HG02798 (cell line): Measurements from ENCODE around the gene DOCK4.

ENCODE experiments used
- ATAC-seq: cut with Tn5 transposase; IDR thresholded peaks from one replicate; pipeline ENCODE4 v1.9.1; 2021; ENCODE audit warnings: mild to moderate bottlenecking; ENCODE audit not compliant: unreplicated experiment, poor library complexity

The DOCK4 gene

DNA sequence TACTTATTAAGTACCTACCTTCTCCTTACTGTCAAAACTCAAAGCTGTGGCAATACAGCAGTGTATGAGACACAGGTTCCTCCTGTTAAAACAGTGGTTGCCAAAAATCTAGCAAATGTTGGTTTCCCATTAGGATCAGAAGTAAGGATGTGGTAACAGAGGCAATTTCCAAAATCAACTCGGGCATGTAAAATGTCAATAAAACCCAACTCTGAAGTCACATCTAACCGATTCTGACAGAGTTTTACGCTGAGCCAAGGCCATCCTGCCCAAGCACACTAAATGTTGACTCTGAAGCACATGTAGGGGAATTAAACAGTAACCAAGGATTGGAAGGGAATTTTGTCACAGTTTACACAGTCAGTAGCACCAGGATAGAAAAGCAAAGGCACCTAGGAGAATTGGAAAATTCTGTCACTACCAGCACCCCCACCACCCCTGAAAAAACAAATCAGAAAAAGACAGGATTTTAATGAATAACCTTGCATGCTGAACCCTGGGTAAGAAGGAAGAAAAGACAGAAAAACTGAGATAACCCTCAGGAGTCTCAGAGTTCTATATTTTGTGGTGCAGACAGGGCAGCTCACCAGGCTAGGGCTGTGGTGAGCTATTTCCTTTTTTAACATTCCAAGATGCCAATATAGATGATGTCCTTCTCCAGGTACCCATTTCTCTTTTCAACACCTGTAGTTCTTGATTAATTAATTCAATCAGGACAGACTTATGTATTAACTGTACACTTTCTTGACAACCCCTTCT lies 119.5 kb downstream of the DOCK4 start:
- ATAC-seq: no peak

DNA sequence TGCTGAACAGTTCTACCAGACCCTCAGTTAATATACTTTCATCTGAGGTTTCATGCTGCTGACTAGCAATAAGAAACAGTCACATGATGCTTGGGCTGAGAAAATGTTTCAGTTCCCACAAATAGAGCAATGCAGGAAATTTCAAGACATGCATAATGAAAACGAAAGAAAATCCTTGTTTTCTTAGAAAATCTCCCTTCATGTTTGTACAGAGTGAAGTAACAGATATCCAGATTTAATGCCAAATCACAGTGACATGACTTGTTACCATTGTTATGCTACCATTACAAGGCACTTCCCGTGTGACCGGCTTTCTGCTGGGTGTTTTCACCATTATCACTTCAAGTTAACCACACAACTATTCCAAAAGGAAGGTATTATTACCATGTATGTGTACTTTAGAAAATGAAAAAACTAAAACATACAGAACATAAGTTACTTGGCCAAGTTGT lies 121.7 kb downstream of the DOCK4 start:
- peak; percentile 58 for ATAC-seq

DNA sequence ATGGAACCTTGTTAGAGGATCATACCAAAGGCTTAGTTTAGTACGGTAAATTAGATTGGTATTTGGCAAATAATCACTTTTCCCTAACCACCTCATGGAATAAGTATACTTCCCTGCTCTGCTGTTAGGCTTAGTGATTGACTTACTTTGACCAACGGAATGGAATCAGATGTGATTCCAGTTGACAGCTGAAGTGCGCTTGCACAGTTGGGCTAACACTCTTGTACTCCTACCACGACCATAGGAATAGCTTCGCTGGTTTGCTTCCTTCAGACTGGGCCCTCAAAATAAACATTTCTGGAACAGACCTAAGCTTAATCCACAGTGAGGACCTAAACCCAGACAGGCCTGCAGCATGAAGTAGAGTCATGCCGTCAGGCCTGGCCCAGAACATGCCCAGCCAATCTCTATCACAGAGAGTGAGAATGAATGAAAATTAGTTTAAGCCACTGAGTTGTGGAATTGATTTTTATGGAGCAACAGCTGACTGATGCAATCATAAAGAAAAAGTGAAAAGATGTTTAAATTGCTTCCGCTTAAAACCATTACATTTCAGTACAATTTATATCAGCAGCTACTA lies 122.3 kb downstream of the DOCK4 start:
- no peak for ATAC-seq

DNA sequence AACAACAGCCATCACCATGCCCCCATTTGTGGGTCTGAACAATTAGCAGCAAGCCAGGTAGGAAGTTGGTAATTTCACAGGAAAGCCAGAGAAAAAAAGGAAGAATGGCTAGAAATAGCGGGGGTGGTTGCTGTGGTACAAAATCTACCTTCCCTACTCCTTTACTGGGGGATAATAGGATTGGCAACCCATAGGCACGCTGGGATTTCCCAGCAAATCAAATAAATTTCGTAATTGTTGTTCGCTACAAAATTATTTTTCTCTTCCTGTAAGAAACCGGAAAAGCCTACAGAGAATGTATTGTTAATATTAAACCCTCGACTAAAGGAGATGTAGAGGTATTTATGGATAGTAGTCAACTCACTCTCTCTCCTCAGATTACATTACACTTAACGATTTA lies 123.9 kb downstream of the DOCK4 start:
- ATAC-seq: no peak

DNA sequence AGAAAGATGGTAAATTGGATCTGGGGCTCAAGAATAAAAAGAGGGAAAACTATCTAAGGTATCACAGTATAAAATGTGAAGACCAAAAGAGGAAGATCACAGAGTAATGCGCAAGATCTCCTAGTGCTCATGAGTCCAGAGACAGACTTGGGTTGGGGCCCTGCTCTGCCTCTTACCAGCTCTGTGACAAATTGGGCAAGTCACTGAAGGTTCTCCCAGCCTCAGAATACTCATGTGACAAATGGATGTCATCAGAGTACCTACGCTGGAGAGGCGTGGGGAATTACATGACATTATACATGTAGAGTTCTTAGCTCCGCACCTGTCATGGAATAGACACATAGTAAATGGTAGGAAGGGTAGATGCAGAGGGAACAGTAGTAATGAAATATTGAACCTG lies 124.4 kb downstream of the DOCK4 start:
- no peak for ATAC-seq

DNA sequence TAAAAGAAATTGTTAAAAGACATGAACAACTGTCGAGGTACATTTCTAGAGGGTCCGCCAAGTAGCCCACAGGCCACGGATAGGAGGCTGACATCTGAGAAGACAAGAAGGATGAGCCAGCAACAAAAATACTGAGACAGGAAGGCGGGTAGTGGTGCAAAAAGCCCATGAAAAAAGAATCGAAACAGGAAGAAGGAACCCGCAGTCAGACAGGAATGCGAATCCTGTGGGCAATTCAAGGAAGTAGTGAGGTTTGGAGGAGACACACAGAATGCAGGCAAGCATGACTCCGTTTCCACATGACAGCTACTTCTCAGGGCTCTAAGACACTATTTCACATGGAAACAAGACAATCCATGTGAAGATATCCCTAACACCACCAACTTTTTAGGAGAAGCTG lies 125.2 kb downstream of the DOCK4 start:
- no peak for ATAC-seq

DNA sequence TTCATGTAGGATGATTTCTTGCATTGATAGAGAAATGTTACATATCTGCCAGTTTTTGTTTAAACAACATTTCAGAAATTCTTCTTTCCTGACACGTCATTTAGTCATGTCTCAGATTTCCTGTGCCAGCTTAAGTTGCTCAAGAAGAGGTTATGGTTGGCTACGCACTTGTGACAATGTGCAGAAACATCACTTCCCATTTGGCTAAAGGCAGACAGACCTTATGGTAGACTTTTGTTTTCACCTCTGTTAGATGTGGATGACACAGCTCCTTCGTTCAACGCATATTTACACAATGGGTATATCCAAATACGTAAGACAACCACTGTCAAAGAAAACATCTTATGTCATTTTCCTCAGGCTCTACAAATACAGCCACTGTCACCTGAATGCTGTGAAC lies 125.8 kb downstream of the DOCK4 start:
- ATAC-seq: peak; percentile 86

DNA sequence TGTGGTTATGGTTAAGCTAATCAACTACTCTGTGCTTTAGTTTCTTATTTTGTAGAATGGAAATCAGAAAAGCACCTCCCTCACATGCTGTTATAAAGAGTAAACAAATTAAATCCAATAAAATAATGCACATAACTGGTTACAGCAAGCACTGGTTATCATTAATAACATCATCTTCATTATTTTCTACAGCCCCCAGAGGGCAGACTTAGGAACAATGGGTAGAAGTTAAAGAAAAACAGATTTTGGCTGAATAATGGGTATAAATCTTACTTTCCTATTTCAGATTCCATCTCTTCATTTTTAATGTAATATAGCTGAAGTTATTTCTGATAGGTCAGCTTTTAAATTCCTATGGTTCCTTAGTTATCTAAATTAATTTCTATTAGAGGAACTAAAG lies 126.5 kb downstream of the DOCK4 start:
- ATAC-seq: no peak

DNA sequence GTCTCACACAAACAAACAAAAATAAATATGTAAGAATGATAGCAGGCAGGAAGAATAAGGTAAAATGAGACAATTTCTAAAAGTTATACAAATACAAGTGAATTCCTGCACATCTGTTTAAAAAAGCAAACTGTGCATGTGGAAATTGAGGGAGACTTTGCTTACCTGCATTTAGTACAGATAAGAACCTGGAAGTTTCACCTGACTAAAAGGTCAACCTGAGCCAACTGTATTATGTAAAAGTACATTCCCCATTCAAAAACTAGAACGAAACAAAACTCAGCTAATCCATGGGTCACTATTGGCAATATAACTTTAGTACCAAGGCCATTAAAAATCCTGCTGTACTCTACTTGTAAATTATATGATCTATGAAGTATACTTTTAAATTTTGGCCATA lies 127.1 kb downstream of the DOCK4 start:
- ATAC-seq: no peak

DNA sequence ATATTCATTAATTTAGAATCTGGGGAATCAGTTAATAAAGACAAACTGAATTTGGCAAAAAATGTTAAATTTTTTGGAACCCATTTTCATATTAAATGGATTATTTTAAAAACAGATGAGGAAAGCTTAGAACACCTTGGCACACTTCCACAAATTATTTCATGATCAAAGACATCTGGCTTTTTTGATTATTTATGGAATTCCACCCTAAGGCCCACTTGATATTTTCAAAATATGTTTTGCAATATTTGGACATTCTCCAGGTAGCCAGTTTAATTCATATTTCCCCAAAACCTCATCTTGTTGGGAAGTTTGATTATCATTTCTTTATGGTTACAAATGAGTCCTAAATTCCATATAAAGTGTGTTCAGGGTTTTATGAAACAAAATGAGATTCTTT lies 129.9 kb downstream of the DOCK4 start:
- no peak for ATAC-seq

DNA sequence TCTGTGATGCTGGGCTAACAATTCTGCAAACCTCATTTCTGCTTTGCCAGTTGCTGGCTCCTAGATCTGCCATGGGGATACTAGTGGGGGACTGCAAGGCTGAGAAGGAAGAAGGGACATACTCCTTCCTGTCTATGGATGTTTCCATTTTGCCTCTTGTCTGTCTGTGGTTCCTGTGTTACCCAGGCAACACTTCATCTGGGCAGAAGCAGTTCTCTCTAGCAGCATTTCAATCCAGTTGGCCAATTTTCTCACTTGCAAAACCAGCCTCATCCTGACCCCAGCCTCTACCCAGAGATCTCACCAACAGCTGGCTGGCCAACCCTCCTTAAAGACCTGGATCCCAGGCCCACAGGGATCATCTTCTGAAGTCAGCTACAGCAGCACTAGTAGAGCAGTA lies 131.7 kb downstream of the DOCK4 start:
- no peak for ATAC-seq

DNA sequence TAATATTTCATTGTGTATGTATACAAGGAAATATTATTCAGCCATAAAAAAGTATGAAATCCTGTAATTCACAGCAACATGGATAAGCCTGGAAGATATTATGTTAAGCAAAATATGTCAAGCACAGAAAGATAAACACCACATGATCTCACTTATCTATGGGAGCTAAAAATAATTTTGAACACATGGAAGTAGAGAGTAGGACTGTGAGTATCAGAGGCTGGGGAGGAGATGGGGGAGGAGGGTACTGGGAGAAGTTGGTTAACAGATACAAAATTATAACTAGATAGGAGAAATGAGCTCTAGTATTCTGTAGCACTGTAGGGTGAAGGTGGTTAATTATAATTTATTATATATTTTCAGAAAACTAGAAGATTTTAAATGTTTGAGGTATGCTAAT lies 132.7 kb downstream of the DOCK4 start:
- ATAC-seq: no peak

DNA sequence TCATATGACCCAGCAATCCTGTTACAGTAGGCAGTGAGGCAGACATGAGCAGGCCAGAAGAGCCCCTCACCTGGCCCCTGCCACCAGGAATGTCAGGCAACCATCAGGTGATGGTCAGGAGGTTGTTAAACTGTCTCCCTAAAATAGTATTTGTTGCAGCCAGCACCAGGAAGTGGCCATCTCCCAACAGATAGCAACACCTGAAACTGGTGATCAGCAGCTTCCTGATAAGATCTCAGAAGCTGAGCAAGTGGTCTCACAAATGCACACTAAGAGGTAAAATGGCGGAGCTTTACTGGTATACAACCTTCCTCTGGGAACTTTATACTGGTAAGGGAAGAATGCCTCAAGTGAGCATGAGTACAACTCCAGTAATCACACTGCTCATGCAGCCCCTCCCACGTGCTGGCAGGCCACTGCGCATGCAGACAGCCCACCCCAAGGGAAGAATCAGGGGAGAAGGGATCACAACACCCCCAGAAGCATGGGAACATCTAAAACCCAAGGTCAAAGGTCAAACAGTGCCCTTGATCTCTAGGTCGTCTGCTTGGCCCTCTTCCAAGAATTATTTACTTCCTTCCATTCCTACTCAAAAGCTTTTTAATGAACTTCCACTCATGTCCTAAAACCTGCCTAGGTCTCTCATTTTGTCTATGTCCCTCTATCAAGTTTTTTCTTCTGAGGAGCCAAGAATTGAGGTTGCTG lies 133.5 kb downstream of the DOCK4 start:
- ATAC-seq: no peak

DNA sequence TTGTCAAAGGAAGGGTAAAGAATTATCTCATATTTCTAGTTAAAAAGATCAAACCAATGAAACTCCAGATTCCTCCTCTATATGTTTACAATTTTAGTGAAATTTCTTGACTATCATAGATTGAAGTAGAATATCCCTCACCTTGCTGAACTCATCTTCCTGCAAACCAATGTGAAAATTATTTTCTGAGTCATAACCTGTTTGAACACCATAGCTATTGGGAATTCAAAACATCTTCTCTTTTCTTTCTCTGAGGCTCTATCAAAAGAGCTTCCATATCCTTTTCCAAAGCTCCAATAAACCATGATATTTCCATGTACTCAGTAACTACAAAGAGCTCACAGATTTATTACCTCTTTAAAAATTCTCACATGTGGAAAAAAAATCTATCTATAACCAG lies 134.3 kb downstream of the DOCK4 start:
- no peak for ATAC-seq

DNA sequence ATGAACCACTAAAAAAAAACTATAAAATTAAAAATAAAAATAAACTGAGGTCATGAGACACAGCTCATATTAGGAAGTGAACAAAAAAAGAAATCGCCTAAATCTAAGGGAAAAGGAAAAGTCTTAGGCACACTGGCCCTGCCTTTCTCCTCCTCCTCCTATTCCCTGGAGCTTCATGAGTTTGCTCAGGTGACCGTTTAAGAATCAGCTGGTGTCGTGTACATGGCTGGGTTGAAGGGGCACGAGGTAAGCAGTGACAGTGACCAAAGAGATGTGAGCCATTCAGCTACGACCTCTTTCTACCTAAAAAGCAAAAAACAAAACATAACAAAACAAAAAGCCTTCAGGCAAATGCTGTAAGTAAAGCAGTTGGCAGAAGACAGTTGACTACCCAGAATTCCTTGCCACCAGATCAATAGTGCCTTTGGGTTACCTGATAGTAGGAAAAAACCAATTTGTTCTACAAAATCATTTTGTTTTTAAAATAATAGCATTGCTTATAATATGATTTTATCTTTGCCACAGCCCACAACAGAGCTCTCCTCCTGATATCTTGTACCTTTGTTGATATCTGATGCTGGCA lies 135.4 kb downstream of the DOCK4 start:
- no peak for ATAC-seq

DNA sequence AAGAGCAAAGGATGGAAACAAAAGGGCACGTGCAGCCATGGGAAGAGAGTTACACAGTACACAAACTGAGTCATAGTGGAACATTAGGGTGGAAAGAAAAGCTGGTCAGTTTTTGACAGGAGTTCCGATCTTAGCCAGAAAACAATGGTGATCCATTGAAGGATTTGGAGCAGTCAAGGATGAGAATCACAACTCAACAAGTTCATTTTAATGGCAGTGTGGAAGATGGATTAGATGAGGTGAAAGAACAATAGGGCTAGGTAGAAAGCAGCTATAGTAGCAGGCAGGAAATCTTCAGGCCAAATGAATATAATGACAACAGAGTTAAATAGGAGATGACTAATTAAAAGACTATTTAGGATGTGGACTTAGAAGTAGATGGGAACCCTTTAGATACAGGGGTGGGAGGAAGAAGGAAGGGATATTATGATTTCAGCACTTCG lies 136.3 kb downstream of the DOCK4 start:
- no peak for ATAC-seq

DNA sequence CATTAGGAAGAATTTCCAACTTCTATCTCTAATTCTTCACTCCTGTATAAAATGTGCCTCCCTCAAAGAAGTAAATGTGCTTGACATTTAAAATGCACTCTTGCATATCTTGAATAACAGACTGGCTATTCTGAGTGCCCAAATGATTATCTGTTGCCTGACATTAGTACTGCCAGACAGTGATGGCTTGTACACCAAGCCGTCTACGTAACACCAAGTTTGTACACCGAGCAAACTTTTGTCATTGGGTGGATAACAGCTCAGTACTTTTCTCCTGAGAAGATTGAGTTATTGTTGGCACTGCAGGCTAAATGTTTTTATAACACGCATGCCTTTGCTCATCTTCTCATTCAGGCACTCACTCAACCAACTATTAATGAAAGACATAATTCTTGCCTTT lies 137.2 kb downstream of the DOCK4 start:
- ATAC-seq: no peak

DNA sequence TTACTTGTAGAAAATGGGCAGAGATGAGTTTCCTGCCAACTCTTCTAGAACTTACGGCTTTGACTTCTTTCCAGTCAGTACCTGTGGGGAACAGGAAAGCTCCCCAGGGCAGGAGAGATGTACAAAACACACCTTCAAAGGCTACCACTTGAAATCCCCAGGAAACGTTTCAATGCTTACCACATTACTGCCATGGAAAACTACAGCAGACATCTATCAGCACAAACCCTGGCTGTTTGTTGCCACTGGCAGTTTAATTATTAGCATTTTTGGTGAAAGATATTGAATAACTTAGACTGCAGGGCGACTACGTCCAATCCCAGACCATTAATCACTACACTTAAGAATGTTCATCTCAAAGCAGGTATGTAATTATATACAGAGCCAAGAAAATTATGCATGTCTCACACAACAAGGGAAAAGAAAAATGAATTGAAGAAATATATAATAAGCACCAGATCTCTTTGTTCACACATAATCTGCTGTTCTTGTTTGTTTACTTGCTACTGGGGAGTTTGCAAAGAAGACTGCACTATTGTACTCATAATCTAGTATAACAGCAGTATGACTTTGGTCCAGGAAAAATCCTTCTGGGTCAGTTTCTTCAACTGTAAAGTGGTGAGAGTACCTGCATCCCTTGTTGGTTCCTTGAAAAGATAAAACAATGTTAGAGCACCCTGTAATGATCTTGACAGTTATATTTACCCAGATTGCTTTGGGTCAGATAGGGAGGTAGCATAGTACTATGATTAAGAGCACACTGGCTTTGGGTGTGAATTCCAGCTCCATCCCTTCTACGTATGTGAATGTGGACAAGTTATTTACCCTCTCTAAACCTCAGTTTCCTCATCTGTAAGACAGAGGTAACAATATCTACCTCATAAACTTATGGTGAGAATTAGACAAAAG lies 138.3 kb downstream of the DOCK4 start:
- no peak for ATAC-seq

DNA sequence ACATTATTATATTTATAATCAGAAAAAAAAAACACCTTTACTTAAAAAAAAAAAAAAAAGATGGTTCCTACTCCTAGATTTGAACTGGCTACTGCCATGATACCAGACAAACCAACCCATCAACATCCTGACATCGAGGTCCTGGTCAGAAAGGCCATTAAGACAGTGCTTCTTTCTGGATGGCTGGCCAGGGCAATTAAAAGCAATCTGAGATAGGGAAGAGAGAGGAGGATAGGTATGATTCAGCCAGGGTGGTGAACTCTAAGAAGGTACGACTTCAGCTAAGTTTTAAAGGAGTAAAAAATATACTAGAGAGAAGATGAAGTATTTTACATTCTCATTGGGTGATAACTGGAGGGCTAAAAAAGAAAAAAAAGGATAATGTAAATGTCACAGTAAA lies 139.0 kb downstream of the DOCK4 start:
- no peak for ATAC-seq

DNA sequence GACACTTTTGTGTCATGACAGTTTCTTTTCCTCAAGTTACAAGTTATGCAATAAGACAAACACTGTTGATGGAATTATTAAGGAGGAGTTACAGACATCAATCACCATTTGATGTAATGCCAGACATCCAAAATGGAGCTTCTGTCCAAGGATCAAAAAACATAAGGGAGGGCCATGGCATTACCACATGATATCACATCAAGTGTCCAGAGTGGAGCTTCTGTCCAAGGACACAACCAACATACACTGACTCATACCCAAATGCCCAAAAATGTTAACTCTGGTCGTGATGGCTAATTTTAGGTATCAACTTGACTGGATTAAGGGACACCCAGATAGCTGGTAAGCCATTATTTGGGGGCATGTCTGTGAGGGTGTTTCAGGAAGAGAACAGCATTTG lies 140.4 kb downstream of the DOCK4 start:
- ATAC-seq: no peak
